ENCODE data around the gene SPATS2. TPM values are rescaled to one million over a fixed set of nuclear protein-coding genes. Genes with fewer than 3 reads are reported as not detected.

Gene SPATS2
- total RNA-seq, 2 experiments from 2014 or later: 10.6 to 18.8 TPM

DNA sequence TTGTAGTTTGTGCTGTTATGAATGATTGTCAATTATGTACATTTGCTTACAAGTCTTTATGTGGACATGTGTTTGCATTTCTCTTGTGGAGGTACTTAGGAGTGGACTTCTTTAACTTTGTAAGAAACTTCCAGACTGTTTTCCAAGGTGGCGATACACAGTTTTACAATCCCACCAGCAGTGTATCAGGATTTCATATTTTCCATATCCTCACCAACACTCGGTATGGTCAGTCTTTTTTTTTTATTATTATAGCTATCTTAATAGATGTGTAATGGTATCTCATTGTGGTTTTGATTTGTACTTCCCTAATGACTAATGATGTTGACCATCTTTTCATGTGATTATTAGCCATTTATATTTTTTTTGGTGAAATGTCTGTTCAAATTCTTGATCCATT lies 97.9 kb downstream of the SPATS2 start:
- Mint-ChIP-seq H3K4me3 (no peak overlapping the region), H3K36me3 (ENCODE audit: low read depth) (peaks cover 7% of the 10 kb centered on the region), H3K9me3 (ENCODE audit: low read depth) (no peaks in the 10 kb centered on the region), H3K27ac (no peak overlapping the region), H3K4me1 (no peaks in the 10 kb centered on the region), H3K27me3 (no peaks in the 10 kb centered on the region)
- intact Hi-C loops (cut with DNase I, micrococcal nuclease): no loop called here
- ATAC-seq: no peak
- POLR2A ChIA-PET: no interaction called here
- no peak for DNase-seq
- CTCF ChIA-PET: interaction anchor here (0.6 to 1.0 kb wide), 3 partner anchors 13 to 327 kb away, joined by 3 to 6 read pairs (median 4); no protein-coding TSS in a partner anchor

DNA sequence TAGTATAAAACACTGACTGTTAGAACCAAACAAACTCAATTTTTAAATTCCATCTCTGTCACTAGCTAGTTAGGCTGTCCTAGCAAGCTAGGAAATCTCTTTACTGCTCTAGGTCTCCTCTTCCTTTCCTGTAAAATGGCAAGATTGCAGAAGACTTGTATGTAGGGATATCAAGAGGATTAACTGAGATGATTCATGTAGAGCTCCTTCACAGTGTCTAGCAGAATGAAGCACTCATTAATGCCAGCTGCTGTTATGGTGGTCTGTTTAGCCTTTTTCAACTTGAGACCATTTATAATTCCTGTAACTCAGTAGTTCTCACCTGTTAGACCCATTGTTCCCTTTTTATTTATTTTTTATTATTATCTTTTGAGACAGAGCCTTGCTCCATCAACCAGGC lies 103.7 kb downstream of the SPATS2 start:
- intact Hi-C loops (cut with DNase I, micrococcal nuclease): no loop called here
- ATAC-seq: no peak
- H3K4me1 Mint-ChIP-seq: no peaks in the 10 kb centered on the region
- no peak for DNase-seq
- no peaks in the 10 kb centered on the region for H3K9me3 Mint-ChIP-seq (ENCODE audit: low read depth)
- no peak overlapping the region for H3K4me3 Mint-ChIP-seq
- no peaks in the 10 kb centered on the region for H3K27me3 Mint-ChIP-seq
- H3K36me3 Mint-ChIP-seq (ENCODE audit: low read depth): no peaks in the 10 kb centered on the region
- ChIA-PET CTCF (interaction anchor here (1.0 to 2.2 kb wide), 5 partner anchors 13 to 113 kb away, joined by 3 to 11 read pairs (median 4); no protein-coding TSS in a partner anchor), POLR2A (interaction anchor here (0.6 kb wide), 1 partner anchor 29 kb away, joined by 6 read pairs; no protein-coding TSS in a partner anchor)
- no peak overlapping the region for H3K27ac Mint-ChIP-seq

DNA sequence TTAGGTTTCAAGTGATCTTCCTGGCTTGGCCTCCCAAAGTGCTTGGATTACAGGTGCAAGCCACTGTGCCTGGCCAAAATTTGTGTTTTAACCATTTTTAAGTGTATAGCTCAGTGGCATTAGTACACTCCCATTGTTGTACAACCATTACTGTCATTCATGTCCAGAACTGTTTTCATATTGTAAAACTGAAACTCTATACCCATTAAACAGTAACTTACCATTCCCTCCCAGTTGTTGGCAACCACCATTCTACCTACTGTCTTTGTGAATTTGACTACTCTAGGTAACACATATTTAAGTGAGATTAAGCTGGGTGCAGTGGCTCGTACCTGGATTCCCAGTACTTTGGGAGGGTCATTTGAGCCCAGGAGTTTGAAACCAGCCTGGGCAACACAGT lies 104.3 kb downstream of the SPATS2 start:
- no peak for DNase-seq
- Mint-ChIP-seq H3K9me3 (ENCODE audit: low read depth) (no peaks in the 10 kb centered on the region), H3K27me3 (no peaks in the 10 kb centered on the region), H3K4me1 (peaks cover 2% of the 10 kb centered on the region), H3K4me3 (no peak overlapping the region), H3K27ac (no peak overlapping the region), H3K36me3 (ENCODE audit: low read depth) (peaks cover 2% of the 10 kb centered on the region)
- no peak for ATAC-seq
- CTCF ChIA-PET: interaction anchor here (0.7 to 2.2 kb wide), 7 partner anchors 11 to 434 kb away, joined by 3 to 11 read pairs (median 3); no protein-coding TSS in a partner anchor
- intact Hi-C loops (cut with DNase I, micrococcal nuclease): no loop called here
- POLR2A ChIA-PET: interaction anchor here (0.6 kb wide), 1 partner anchor 29 kb away, joined by 6 read pairs; no protein-coding TSS in a partner anchor

DNA sequence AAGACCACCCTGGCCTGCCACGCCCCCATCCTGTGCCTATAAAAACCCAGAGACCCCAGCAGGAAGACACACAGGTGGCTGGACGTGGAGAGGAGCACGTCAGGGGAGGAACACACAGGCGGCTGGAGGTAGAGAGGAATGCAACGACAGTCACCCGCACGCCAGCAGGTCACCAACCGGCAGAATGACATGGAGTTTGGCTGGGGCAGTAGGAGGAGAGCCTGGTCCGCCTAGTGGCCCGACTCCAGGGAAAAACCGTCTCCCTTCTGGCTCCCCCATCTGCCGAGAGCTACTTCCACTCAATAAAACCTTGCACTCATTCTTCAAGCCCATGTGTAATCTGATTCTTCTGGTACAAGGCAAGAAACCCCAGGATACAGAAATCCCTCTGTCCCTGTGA lies 108.8 kb downstream of the SPATS2 start:
- Mint-ChIP-seq H3K4me1 (peaks cover 8% of the 10 kb centered on the region), H3K9me3 (ENCODE audit: low read depth) (no peaks in the 10 kb centered on the region), H3K27ac (no peak overlapping the region), H3K27me3 (no peaks in the 10 kb centered on the region), H3K4me3 (no peak overlapping the region), H3K36me3 (ENCODE audit: low read depth) (peaks cover 3% of the 10 kb centered on the region)
- intact Hi-C loops (cut with DNase I, micrococcal nuclease): no loop called here
- ATAC-seq (no peak), DNase-seq (no peak)
- CTCF ChIA-PET: no interaction called here
- POLR2A ChIA-PET: no interaction called here

DNA sequence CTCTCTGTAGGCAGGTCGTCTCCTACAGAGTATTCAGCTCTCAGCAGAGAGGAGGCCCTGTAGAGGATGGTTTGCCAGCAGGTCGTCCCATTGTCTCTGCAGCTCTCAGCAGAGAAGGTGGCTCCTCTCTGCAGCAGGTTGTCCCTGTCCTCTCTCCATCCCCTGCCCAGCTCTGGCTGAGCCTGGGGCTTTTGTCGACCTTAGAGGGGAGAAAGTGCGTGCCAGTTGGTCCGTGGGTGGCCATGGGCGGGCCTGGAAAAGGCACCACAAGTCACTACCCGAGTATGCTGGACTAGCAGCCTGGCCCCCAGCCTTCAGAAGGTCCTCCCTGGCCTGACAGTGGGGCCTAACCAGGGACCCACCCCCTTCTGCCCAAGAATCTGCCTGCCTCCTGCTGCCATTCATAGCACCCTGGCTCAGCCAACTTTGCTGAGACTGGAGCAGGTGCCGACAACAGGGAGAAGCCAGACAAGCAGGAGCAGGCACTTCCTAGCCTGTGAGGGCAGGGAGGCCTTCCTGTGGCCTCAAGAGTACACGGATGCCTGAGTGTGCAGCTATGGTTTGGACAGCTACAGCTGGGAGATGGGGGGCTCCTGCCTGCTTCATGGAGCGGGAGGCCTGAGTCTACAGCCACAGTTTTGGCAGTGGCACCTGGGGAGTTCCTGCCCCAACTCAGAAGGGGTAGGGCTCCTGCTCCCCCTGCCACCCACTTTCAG lies 111.8 kb downstream of the SPATS2 start:
- Mint-ChIP-seq H3K4me1 (peaks cover 8% of the 10 kb centered on the region), H3K27me3 (no peaks in the 10 kb centered on the region), H3K9me3 (ENCODE audit: low read depth) (no peaks in the 10 kb centered on the region), H3K27ac (no peak overlapping the region), H3K4me3 (no peak overlapping the region), H3K36me3 (ENCODE audit: low read depth) (peaks cover 3% of the 10 kb centered on the region)
- CTCF ChIA-PET: no interaction called here
- POLR2A ChIA-PET: no interaction called here
- ATAC-seq (no peak), DNase-seq (no peak)
- intact Hi-C loops (cut with DNase I, micrococcal nuclease): no loop called here

DNA sequence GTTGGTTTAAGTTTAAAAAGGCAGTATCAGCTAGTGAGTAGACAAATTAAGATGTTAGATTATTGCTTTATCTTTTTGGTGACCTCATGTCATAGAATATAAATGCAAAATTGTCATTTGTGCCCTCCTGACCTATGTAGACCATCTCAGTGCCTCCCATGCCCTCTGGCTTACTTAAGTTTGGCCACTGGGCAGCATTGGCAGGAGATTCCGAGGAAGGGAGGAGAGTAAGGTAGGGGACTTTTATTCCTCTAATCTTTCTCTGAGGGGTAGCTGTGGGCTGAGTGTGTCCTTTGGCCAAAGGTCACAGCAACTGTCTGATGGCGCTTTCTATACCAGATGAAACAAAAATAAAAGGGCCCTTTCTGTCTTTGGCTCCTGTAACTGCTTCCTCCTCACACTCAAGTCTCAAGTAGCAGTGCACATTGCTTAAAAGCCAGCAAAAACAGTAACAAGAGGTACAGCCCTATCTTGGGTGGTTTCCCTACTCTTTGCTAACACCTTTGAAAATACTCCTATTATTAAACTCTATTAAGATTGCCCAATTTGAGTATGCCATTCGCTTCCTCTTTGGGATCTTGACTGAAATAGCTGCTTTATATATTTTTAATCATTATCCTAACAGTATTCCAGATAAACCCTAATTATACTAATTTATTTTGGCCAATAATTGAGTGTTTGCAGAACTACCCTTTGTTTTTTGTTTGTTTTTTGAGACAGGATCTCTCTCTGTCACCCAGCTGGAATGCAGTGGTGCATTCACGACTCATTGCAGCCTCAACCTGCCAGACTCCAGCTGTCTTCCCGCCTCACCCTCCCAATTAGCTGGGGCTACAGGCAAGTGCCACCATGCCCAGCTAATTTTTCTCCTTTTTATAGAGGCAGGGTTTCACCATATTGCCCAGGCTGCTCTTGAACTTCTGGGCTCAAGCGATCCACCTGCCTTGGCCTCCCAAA lies 115.1 kb downstream of the SPATS2 start:
- intact Hi-C loops (cut with DNase I, micrococcal nuclease): no loop called here
- H3K4me1 Mint-ChIP-seq: peaks cover 2% of the 10 kb centered on the region
- peaks cover 4% of the 10 kb centered on the region for H3K36me3 Mint-ChIP-seq (ENCODE audit: low read depth)
- H3K27ac Mint-ChIP-seq: no peak overlapping the region
- no peaks in the 10 kb centered on the region for H3K9me3 Mint-ChIP-seq (ENCODE audit: low read depth)
- DNase-seq: no peak
- no peak overlapping the region for H3K4me3 Mint-ChIP-seq
- ChIA-PET POLR2A (interaction anchor here (0.6 kb wide), 1 partner anchor 658 kb away, joined by 7 read pairs; no protein-coding TSS in a partner anchor), CTCF (interaction anchor here (0.7 to 1.6 kb wide), 8 partner anchors 11 to 139 kb away, joined by 3 to 5 read pairs (median 4); no protein-coding TSS in a partner anchor)
- H3K27me3 Mint-ChIP-seq: no peaks in the 10 kb centered on the region
- no peak for ATAC-seq

DNA sequence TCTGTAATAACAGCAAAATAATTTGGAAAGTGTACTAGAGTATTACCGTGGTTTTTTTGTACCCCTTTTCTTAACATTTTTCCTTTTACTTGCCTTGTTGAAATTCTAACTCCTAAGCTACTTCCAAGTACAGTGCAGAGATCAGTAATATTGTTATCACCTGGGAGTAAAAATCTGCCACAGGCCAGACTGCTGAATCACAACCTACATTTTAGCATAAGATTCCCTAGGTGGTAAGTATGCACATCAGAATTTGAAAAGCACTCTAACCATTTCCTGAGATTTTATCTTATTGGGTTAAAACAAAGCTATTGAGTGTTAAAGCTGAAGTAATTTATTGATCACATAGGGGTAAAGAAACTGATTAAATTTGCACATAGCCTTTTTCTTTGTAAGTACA lies 116.4 kb downstream of the SPATS2 start:
- Mint-ChIP-seq H3K27ac (no peak overlapping the region), H3K36me3 (ENCODE audit: low read depth) (peaks cover 4% of the 10 kb centered on the region), H3K27me3 (no peaks in the 10 kb centered on the region), H3K4me3 (no peak overlapping the region), H3K9me3 (ENCODE audit: low read depth) (no peaks in the 10 kb centered on the region), H3K4me1 (no peaks in the 10 kb centered on the region)
- intact Hi-C loops (cut with DNase I, micrococcal nuclease): no loop called here
- POLR2A ChIA-PET: interaction anchor here (0.6 kb wide), 1 partner anchor 657 kb away, joined by 7 read pairs; no protein-coding TSS in a partner anchor
- ATAC-seq: no peak
- no peak for DNase-seq
- CTCF ChIA-PET: interaction anchor here (0.6 to 1.5 kb wide), 10 partner anchors 14 to 244 kb away, joined by 3 to 8 read pairs (median 4); no protein-coding TSS in a partner anchor

DNA sequence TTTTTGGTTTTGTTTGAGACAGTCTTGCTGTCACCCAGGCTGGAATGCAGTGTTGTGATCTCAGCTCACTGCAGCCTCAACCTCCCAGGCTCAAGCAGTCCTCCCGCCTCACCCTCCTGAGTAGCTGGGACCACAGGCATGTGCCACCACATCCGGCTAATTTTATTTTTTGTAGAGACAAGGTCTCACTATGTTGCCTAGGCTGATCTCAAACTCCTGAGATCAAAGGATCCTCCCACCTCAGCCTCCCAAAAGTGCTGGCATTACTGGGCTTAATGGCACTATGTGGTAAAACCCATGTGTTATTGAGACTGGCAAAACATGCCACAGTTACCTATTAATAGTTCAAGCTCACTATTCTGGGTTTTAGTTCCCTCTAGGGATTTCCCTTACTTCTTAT lies 120.3 kb downstream of the SPATS2 start:
- no peaks in the 10 kb centered on the region for H3K9me3 Mint-ChIP-seq (ENCODE audit: low read depth)
- CTCF ChIA-PET: interaction anchor here (0.6 to 0.7 kb wide), 2 partner anchors 10 to 157 kb away, joined by 3 read pairs; no protein-coding TSS in a partner anchor

DNA sequence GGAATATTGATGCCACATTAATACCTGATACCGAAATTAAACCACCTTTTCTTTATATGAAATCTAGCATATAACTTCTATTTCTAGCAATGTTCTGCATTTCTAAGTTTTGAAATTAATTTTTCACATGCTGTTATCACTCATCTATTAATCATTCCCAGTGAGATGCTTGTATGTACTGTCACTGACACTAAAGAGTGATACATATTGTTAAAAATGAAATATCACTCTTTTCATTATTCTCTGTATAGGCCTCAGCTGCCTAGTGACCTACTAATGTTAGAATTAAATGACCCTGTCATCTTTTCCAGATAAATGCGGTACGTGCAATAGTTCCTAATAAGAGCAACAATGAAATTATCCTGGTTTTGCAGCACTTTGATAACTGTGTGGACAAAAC lies 121.9 kb downstream of the SPATS2 start:
- H3K4me1 Mint-ChIP-seq: no peaks in the 10 kb centered on the region
- ChIA-PET CTCF (interaction anchor here (0.8 kb wide), 1 partner anchor 291 kb away, joined by 3 read pairs; no protein-coding TSS in a partner anchor), POLR2A (no interaction called here)
- ATAC-seq: no peak
- no peaks in the 10 kb centered on the region for H3K9me3 Mint-ChIP-seq (ENCODE audit: low read depth)
- H3K4me3 Mint-ChIP-seq: no peak overlapping the region
- no peaks in the 10 kb centered on the region for H3K27me3 Mint-ChIP-seq
- no peak for DNase-seq
- intact Hi-C loops (cut with DNase I, micrococcal nuclease): no loop called here
- H3K27ac Mint-ChIP-seq: no peak overlapping the region
- H3K36me3 Mint-ChIP-seq (ENCODE audit: low read depth): peaks cover 7% of the 10 kb centered on the region

More for the DNA sequence above, 120.3 kb downstream of the SPATS2 start:
- no peaks in the 10 kb centered on the region for H3K27me3 Mint-ChIP-seq
- intact Hi-C loops (cut with DNase I, micrococcal nuclease): no loop called here
- H3K4me3 Mint-ChIP-seq: no peak overlapping the region
- DNase-seq (no peak), ATAC-seq (no peak)
- H3K4me1 Mint-ChIP-seq: no peaks in the 10 kb centered on the region
- peaks cover 7% of the 10 kb centered on the region for H3K36me3 Mint-ChIP-seq (ENCODE audit: low read depth)
- no peak overlapping the region for H3K27ac Mint-ChIP-seq
- POLR2A ChIA-PET: no interaction called here

DNA sequence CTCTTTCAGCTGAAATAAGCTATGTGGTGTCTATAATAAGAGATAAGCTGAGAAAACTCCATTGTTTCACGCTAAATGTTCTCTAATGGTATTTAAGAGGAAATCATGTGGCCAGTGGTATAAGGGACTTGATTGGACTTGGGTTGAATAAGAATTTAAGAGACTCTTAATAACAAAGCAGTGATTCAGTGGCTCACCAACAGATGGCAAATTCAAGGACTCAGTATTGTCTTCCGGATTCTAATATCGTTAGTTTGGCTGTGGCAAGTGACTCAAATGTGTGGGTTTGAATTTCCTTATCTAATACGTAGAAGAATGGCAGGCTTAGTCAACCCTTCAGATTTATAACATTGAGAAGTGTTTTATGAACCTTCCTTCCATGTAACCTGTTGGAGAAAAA lies 122.5 kb downstream of the SPATS2 start:
- intact Hi-C loops (cut with DNase I, micrococcal nuclease): no loop called here
- Mint-ChIP-seq H3K9me3 (ENCODE audit: low read depth) (no peaks in the 10 kb centered on the region), H3K4me1 (no peaks in the 10 kb centered on the region), H3K36me3 (ENCODE audit: low read depth) (peaks cover 7% of the 10 kb centered on the region), H3K27me3 (no peaks in the 10 kb centered on the region), H3K27ac (no peak overlapping the region), H3K4me3 (no peak overlapping the region)
- ATAC-seq (no peak), DNase-seq (no peak)
- ChIA-PET CTCF (interaction anchor here (0.5 to 1.4 kb wide), 7 partner anchors 18 to 291 kb away, joined by 3 to 4 read pairs (median 3); no protein-coding TSS in a partner anchor), POLR2A (no interaction called here)

DNA sequence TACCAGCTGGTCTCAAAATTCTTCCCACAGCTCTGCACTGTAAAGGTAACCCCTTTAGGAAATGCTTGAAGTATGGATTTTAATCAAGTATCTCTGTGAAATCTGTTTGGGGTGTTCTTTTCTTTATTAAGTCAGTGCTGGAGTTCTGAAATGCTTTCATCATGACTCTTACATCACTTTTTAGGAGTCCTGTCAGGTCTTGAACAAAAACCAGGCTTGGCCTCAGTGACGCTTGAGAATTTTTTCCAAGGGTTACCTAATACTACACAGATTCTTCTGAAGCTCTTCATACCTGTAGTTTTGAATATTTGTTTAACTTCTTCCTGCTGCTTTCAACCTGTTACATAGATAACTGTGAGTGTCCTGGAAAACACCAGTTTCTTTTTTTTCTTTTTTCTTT lies 124.6 kb downstream of the SPATS2 start:
- H3K27ac Mint-ChIP-seq: no peak overlapping the region
- H3K4me3 Mint-ChIP-seq: no peak overlapping the region
- H3K27me3 Mint-ChIP-seq: no peaks in the 10 kb centered on the region
- H3K4me1 Mint-ChIP-seq: no peaks in the 10 kb centered on the region
- no peaks in the 10 kb centered on the region for H3K9me3 Mint-ChIP-seq (ENCODE audit: low read depth)
- peaks cover 6% of the 10 kb centered on the region for H3K36me3 Mint-ChIP-seq (ENCODE audit: low read depth)
- DNase-seq (no peak), ATAC-seq (no peak)
- intact Hi-C loops (cut with DNase I, micrococcal nuclease): no loop called here
- CTCF ChIA-PET: interaction anchor here (0.5 to 1.0 kb wide), 3 partner anchors 17 to 504 kb away, joined by 3 to 4 read pairs (median 3); no protein-coding TSS in a partner anchor
- POLR2A ChIA-PET: no interaction called here
